ENCODE data around the gene PDLIM7. TPM values are rescaled to one million over a fixed set of nuclear protein-coding genes. Genes with fewer than 3 reads are reported as not detected.
A peak's percentile ranks its signal among the peaks of the same experiment; 100 is the strongest.

The PDLIM7 gene, protein sequence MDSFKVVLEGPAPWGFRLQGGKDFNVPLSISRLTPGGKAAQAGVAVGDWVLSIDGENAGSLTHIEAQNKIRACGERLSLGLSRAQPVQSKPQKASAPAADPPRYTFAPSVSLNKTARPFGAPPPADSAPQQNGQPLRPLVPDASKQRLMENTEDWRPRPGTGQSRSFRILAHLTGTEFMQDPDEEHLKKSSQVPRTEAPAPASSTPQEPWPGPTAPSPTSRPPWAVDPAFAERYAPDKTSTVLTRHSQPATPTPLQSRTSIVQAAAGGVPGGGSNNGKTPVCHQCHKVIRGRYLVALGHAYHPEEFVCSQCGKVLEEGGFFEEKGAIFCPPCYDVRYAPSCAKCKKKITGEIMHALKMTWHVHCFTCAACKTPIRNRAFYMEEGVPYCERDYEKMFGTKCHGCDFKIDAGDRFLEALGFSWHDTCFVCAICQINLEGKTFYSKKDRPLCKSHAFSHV
- total RNA-seq, result 113 and 119 TPM in 2 replicates
- long read RNA-seq, transcript PDLIM7-202 (13 exons, 1,689 nt), result major isoform, 5 of 12 reads
- long read RNA-seq, partial matches to known transcripts, result 1 of 12 reads
- long read RNA-seq, other reads (novel, unspliced or antisense), result 2 of 12 reads

GRCh38 chr5:177497292-177498012 lies at the start of gene PDLIM7:
TSS of gene PDLIM7 (minus strand) at chr5:177497604. CDS start at chr5:177496512, 1,092 bp downstream.
- Mint-ChIP-seq H3K27me3 (peaks cover 28% of the 10 kb centered on the region), H3K36me3 (ENCODE audit: insufficient read depth) (peaks cover 5% of the 10 kb centered on the region), H3K27ac (peak within 1 kb of the TSS; percentile 95), H3K9me3 (ENCODE audit: low read depth) (no peaks in the 10 kb centered on the region), H3K4me3 (ENCODE audit: low read depth) (peak within 1 kb of the TSS; percentile 76), H3K4me1 (ENCODE audit: low read depth) (peaks cover 16% of the 10 kb centered on the region)
- peak; percentile 18 for TF ChIP-seq CTCF (IDR thresholded peaks at IDR 0.05; ENCODE audit: unreplicated experiment)
- peak; percentile 97 for DNase-seq (ENCODE audit: low spot score, unreplicated experiment)

DNA sequence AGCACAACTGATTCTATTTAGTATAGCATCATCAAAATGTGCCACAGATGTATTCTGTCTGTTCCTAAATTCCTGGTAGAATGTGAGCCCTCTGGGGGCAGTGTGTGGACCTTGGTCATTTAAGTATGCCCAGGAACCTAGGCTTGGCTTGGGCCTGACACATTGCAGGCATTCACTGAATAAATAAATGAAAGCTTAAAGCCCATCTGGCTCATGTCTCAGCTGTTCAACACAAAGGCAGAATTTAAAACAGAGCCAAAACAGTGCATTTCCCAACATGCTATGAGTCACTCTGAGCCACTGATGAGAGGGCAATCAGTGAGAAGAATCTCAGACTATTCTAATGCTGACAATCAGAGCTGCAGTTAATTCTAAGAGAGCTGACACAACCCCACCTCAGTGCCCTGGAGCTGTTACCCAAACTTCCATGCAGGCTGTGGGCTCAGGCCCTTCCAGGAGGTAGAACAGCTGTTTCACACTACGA lies 48.9 kb upstream of the PDLIM7 start:
- no peaks in the 10 kb centered on the region for H3K9me3 Mint-ChIP-seq (ENCODE audit: low read depth)
- DNase-seq (ENCODE audit: low spot score, unreplicated experiment), result no peak

DNA sequence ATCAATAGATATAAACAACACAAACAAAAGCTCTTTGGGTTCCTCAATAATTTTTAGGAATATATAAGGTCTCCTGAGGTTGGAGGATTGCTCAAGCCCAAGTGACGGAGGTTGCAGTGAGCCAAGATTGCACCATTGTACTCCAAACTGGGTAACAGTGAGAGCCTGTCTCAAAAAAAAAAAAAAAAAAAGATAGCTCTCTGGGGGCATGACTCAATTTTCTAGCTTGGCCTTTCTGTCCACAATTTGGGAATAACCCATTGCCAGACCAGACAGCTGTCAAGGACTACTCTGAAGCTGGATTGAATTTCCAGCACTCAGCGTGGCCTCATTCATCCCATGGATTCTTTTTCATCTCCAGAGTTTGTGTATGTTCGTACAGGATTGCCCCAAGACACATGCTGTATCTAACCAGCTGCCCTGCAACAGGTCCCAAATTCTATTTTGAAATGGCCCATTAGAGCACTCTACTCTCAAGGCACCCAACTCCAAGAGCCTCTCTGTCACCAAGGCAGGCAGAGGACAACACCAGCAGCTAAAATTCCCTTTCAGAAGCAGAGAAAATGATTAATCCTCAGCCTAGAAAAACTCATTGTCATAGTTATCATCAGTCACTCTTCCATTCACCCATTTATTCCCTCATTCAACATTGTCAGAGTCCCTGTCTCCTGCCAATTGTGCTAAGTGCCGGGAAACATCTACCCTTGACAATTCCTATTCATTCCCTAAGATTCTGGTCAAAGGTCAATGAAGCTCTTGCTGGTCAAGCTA lies 48.3 kb upstream of the PDLIM7 start:
- peak overlapping the region; percentile 73 for H3K27ac Mint-ChIP-seq
- DNase-seq (ENCODE audit: low spot score, unreplicated experiment), result no peak
- H3K9me3 Mint-ChIP-seq (ENCODE audit: low read depth), result no peaks in the 10 kb centered on the region
- TF ChIP-seq CTCF (IDR thresholded peaks at IDR 0.05; ENCODE audit: unreplicated experiment), result no peak
- peaks cover 3% of the 10 kb centered on the region for H3K36me3 Mint-ChIP-seq (ENCODE audit: insufficient read depth)
- no peak overlapping the region for H3K4me3 Mint-ChIP-seq (ENCODE audit: low read depth)
- no peaks in the 10 kb centered on the region for H3K27me3 Mint-ChIP-seq
- H3K4me1 Mint-ChIP-seq (ENCODE audit: low read depth), result peaks cover 24% of the 10 kb centered on the region

More for the DNA sequence above, 48.9 kb upstream of the PDLIM7 start:
- H3K4me3 Mint-ChIP-seq (ENCODE audit: low read depth), result no peak overlapping the region
- TF ChIP-seq CTCF (IDR thresholded peaks at IDR 0.05; ENCODE audit: unreplicated experiment), result no peak
- no peak overlapping the region for H3K27ac Mint-ChIP-seq
- H3K4me1 Mint-ChIP-seq (ENCODE audit: low read depth), result peaks cover 24% of the 10 kb centered on the region
- no peaks in the 10 kb centered on the region for H3K27me3 Mint-ChIP-seq
- peaks cover 3% of the 10 kb centered on the region for H3K36me3 Mint-ChIP-seq (ENCODE audit: insufficient read depth)

DNA sequence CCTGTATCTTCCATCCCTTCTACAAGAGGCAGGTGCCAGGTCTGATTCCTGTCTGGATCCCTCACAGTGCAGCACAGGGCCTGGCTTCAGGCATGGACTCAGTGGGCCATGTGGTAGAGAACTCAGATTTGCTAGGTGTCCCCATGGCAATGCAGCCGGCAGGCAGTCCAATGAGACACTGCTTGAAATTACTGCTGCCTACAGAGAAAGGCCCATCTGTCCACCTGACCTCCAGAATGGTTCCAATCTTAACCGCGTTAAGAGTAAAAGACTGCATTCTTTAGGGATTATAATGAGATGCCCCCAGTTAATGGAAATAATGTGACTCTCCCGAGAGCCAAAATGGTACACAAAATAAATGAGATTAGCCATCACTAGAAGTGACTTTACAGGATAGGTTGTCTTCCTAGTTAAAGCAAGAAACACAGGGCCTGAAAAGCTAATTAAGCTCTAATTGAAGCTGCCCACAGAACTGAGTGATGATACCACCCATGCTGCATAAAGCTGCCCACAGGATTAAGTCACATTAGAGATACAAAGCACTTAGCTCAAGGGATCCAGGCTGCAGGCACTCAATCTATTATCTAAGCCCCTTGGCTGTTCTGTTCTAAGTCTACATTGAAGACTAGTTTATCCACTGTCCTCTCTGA lies 45.5 kb upstream of the PDLIM7 start:
- Mint-ChIP-seq H3K27me3 (no peaks in the 10 kb centered on the region), H3K4me3 (ENCODE audit: low read depth) (no peak overlapping the region), H3K36me3 (ENCODE audit: insufficient read depth) (peaks cover 7% of the 10 kb centered on the region), H3K27ac (peak overlapping the region; percentile 26), H3K9me3 (ENCODE audit: low read depth) (no peaks in the 10 kb centered on the region), H3K4me1 (ENCODE audit: low read depth) (peaks cover 14% of the 10 kb centered on the region)
- DNase-seq (ENCODE audit: low spot score, unreplicated experiment), result no peak
- no peak for TF ChIP-seq CTCF (IDR thresholded peaks at IDR 0.05; ENCODE audit: unreplicated experiment)

Measured in progenitor cell of endocrine pancreas (in vitro differentiated cells).